Thoracic aorta (tissue), 2 donors: ENCODE measurements around the gene ARL15. TPM values are rescaled to one million over a fixed set of nuclear protein-coding genes. Genes with fewer than 3 reads are reported as not detected.

Source experiments
- ATAC-seq: fragments of 150-250 bp; one replicate; pipeline ENCODE4 v1.8.0; 2017; ENCODE audit warnings: low read depth; ENCODE audit not compliant: insufficient number of reproducible peaks, low FRiP score
- DNase-seq: peaks from one replicate; pipeline ENCODE4 v3.0.0-alpha.2; 2020; ENCODE audit warnings: low spot score
- H3K27ac ChIP-seq, 2 donors: fragments of 200-600 bp; sonication (generic); 1 replicate in 1 of 2; 2 replicates in 1 of 2; pipeline ENCODE4 v1.5.1; 2016; ENCODE audit warnings: mild to moderate bottlenecking in 2 of 2, moderate library complexity in 2 of 2
- H3K27me3 ChIP-seq: fragments of 200-600 bp; sonication (generic); replicated peaks from 2 replicates; pipeline ENCODE4 v1.6.0; 2016; ENCODE audit warnings: mild to moderate bottlenecking; ENCODE audit not compliant: insufficient read depth
- H3K36me3 ChIP-seq: fragments of 200-600 bp; sonication (generic); one replicate; pipeline ENCODE4 v1.5.1; 2016
- H3K4me1 ChIP-seq, 2 donors: fragments of 200-600 bp; sonication (generic); 1 replicate in 1 of 2; 2 replicates in 1 of 2; pipeline versions ENCODE4 v1.5.1 to v1.6.0; 2016; ENCODE audit warnings: low read depth in 2 of 2, mild to moderate bottlenecking in 1 of 2; ENCODE audit not compliant: control insufficient read depth in 1 of 2
- H3K4me3 ChIP-seq: fragments of 200-600 bp; sonication (generic); 2 replicates; pipeline ENCODE4 v1.5.1; 2016; ENCODE audit warnings: mild to moderate bottlenecking
- H3K9me3 ChIP-seq: fragments of 200-600 bp; sonication (generic); 2 replicates; pipeline ENCODE4 v1.5.1; 2016
- CTCF ChIP-seq: fragments of 200-600 bp; sonication (generic); IDR thresholded peaks from one replicate; pipeline ENCODE4 v1.5.1; 2019; ENCODE audit warnings: antibody characterized with exemption
- total RNA-seq, 2 donors: library from RNA; depleted of rRNA; stranded (reverse); fragments of >200 nt; gene quantifications; one replicate each; pipeline versions ENCODE4 v1.1.0 to v1.2.3, GENCODE V29; 2016

ARL15 gene
- total RNA-seq, 2 donors from 2014 or later, result 23.6 to 36.8 TPM

- Histone ChIP-seq H3K27me3 (no peaks in the 10 kb centered on the region), H3K36me3 (no peaks in the 10 kb centered on the region), H3K4me1 (no peaks in the 10 kb centered on the region), H3K4me3 (no peak overlapping the region), H3K27ac (no peak overlapping the region), H3K9me3 (no peaks in the 10 kb centered on the region)
- DNase-seq (no peak), ATAC-seq (no peak)
- TF ChIP-seq CTCF, result no peak
These were observed 338.1 kb downstream of the ARL15 start for GRCh38 chr5:53972314-53972713.

- DNase-seq (no peak), ATAC-seq (no peak)
- H3K27me3 ChIP-seq, result no peaks in the 10 kb centered on the region
- H3K4me3 ChIP-seq, result no peak overlapping the region
- H3K36me3 ChIP-seq, result no peaks in the 10 kb centered on the region
- no peaks in the 10 kb centered on the region for H3K4me1 ChIP-seq
- no peak for TF ChIP-seq CTCF
- no peak overlapping the region for H3K27ac ChIP-seq
- H3K9me3 ChIP-seq, result no peaks in the 10 kb centered on the region
These were observed 338.8 kb downstream of the ARL15 start for GRCh38 chr5:53971551-53971950.

- no peak overlapping the region for H3K27ac ChIP-seq
- H3K36me3 ChIP-seq, result no peaks in the 10 kb centered on the region
- no peak overlapping the region for H3K4me3 ChIP-seq
- TF ChIP-seq CTCF, result no peak
- H3K4me1 ChIP-seq, result no peaks in the 10 kb centered on the region
- H3K9me3 ChIP-seq, result no peaks in the 10 kb centered on the region
- no peak for DNase-seq
- no peaks in the 10 kb centered on the region for H3K27me3 ChIP-seq
- no peak for ATAC-seq
These were observed 339.2 kb downstream of the ARL15 start for GRCh38 chr5:53971131-53971530.

GRCh38 chr5:53970475-53970874 is 339.9 kb downstream of the ARL15 start:
- Histone ChIP-seq H3K4me1 (no peaks in the 10 kb centered on the region), H3K9me3 (no peaks in the 10 kb centered on the region), H3K27ac (no peak overlapping the region), H3K27me3 (no peaks in the 10 kb centered on the region), H3K36me3 (no peaks in the 10 kb centered on the region), H3K4me3 (no peak overlapping the region)
- TF ChIP-seq CTCF, result no peak
- ATAC-seq (no peak), DNase-seq (no peak)

GRCh38 chr5:53969176-53969730 is 341.1 kb downstream of the ARL15 start:
- Histone ChIP-seq H3K9me3 (no peaks in the 10 kb centered on the region), H3K27me3 (no peaks in the 10 kb centered on the region), H3K36me3 (no peaks in the 10 kb centered on the region), H3K4me1 (no peaks in the 10 kb centered on the region), H3K27ac (no peak overlapping the region), H3K4me3 (no peak overlapping the region)
- ATAC-seq (no peak), DNase-seq (no peak)
- TF ChIP-seq CTCF, result no peak
